Cardiac muscle cell (in vitro differentiated cells and primary cell): Measurements from ENCODE around the gene TMEM132C. TPM values are rescaled to one million over a fixed set of nuclear protein-coding genes. Genes with fewer than 3 reads are reported as not detected.

Experiments
- DNase-seq, 2 donors: peaks; one replicate each; pipeline versions ENCODE4 v3.0.0 to v3.0.0-alpha.2; 2010 to 2017; ENCODE audit warnings: low read depth in 1 of 2, low spot score in 1 of 2
- H3K27ac ChIP-seq: fragments of 200-600 bp; sonication (generic); 2 replicates; pipeline ENCODE4 v1.5.1; 2016
- H3K27me3 ChIP-seq: fragments of 200-600 bp; sonication (generic); 2 replicates; pipeline ENCODE4 v1.6.0; 2016; ENCODE audit warnings: control low read depth
- H3K36me3 ChIP-seq: fragments of 200-600 bp; sonication (generic); 2 replicates; pipeline ENCODE4 v1.5.1; 2016; ENCODE audit warnings: control low read depth
- H3K4me1 ChIP-seq: fragments of 200-600 bp; sonication (generic); 2 replicates; pipeline ENCODE4 v1.8.1; 2017; ENCODE audit warnings: low read depth, mild to moderate bottlenecking, mixed run types
- H3K4me3 ChIP-seq: fragments of 200-600 bp; sonication (generic); 2 replicates; pipeline ENCODE4 v1.5.1; 2016; ENCODE audit warnings: mild to moderate bottlenecking
- H3K9me3 ChIP-seq: fragments of 200-600 bp; sonication (generic); 2 replicates; pipeline ENCODE4 v1.5.1; 2017; ENCODE audit warnings: low read depth, mild to moderate bottlenecking, control low read depth
- CTCF ChIP-seq: IDR thresholded peaks from 2 replicates; pipeline ENCODE4 v1.5.1; 2012; ENCODE audit warnings: low read depth, mild to moderate bottlenecking, low read length
- polyA plus RNA-seq: library from polyadenylated mRNA; unstranded; fragments of >200 nt; fragmentation: Nextera tagmentation; extraction: Ambion mirVana; gene quantifications from 2 replicates; pipeline ENCODE4 v1.2.1, GENCODE V29; 2016
- total RNA-seq: library from RNA; depleted of rRNA; stranded (reverse); fragments of >200 nt; gene quantifications from 2 replicates; pipeline ENCODE4 v1.2.3, GENCODE V29; 2016

The TMEM132C gene
- total and polyA plus RNA-seq, 2 experiments from 2014 or later = 1.8 to 2.5 TPM

- Histone ChIP-seq H3K36me3 (no peaks in the 10 kb centered on the region), H3K4me1 (no peaks in the 10 kb centered on the region), H3K9me3 (no peaks in the 10 kb centered on the region), H3K4me3 (no peak overlapping the region), H3K27me3 (no peaks in the 10 kb centered on the region), H3K27ac (no peak overlapping the region)
- TF ChIP-seq CTCF = no peak
- DNase-seq = no peak
These were observed 372.1 kb downstream of the TMEM132C start for GRCh38 chr12:128639089-128639488.

GRCh38 chr12:128643155-128643554 lies 376.2 kb downstream of the TMEM132C start:
- H3K4me3 ChIP-seq = no peak overlapping the region
- no peaks in the 10 kb centered on the region for H3K27me3 ChIP-seq
- no peaks in the 10 kb centered on the region for H3K36me3 ChIP-seq
- no peak overlapping the region for H3K27ac ChIP-seq
- DNase-seq = no peak
- H3K9me3 ChIP-seq = no peaks in the 10 kb centered on the region
- H3K4me1 ChIP-seq = no peaks in the 10 kb centered on the region
- no peak for TF ChIP-seq CTCF

- H3K27ac ChIP-seq = no peak overlapping the region
- H3K36me3 ChIP-seq = no peaks in the 10 kb centered on the region
- no peak for TF ChIP-seq CTCF
- H3K4me1 ChIP-seq = no peaks in the 10 kb centered on the region
- H3K4me3 ChIP-seq = no peak overlapping the region
- H3K27me3 ChIP-seq = no peaks in the 10 kb centered on the region
- DNase-seq = peak in 1 of 2 donors; percentile 57
- H3K9me3 ChIP-seq = no peaks in the 10 kb centered on the region
These were observed 377.8 kb downstream of the TMEM132C start for GRCh38 chr12:128644664-128645296.

- no peak for DNase-seq
These were observed 382.9 kb downstream of the TMEM132C start for GRCh38 chr12:128649902-128650301.

GRCh38 chr12:128652136-128652751 lies 385.3 kb downstream of the TMEM132C start:
- no peaks in the 10 kb centered on the region for H3K36me3 ChIP-seq
- no peaks in the 10 kb centered on the region for H3K9me3 ChIP-seq
- no peak for TF ChIP-seq CTCF
- no peaks in the 10 kb centered on the region for H3K4me1 ChIP-seq
- H3K4me3 ChIP-seq = no peak overlapping the region
- DNase-seq = no peak
- no peaks in the 10 kb centered on the region for H3K27me3 ChIP-seq
- no peak overlapping the region for H3K27ac ChIP-seq

More at GRCh38 chr12:128649902-128650301, 382.9 kb downstream of the TMEM132C start:
- Histone ChIP-seq H3K4me3 (no peak overlapping the region), H3K27me3 (no peaks in the 10 kb centered on the region), H3K36me3 (no peaks in the 10 kb centered on the region), H3K27ac (no peak overlapping the region), H3K4me1 (no peaks in the 10 kb centered on the region), H3K9me3 (no peaks in the 10 kb centered on the region)
- TF ChIP-seq CTCF = no peak
